ENCODE data around the gene FKBP10. TPM values are rescaled to one million over a fixed set of nuclear protein-coding genes. Genes with fewer than 3 reads are reported as not detected.

FKBP10 gene
- total and polyA plus RNA-seq, 2 donors (not counting 3 experiments of a cell fraction or from before 2014, with no cell fraction given) = 168 to 377 TPM

GRCh38 chr17:41800601-41801373, 12.0 kb upstream of the FKBP10 start:
- Histone ChIP-seq H3K9me3 (replicated peaks; ENCODE audit: control insufficient read depth, insufficient read depth, low read length) (no peaks in the 10 kb centered on the region), H3K9me1 (replicated peaks; ENCODE audit: control insufficient read depth, extremely low read depth, insufficient read depth, low read length) (no peaks in the 10 kb centered on the region), H2AFZ (ENCODE audit: low read depth, low read length) (no peak overlapping the region), H3K4me3 (replicated peaks in 1 of 3; ENCODE audit: insufficient read depth in 1 of 3, low read depth in 1 of 3, low read length in 3 of 3) (no peak overlapping the region), H3K36me3 (ENCODE audit: control insufficient read depth in 2 of 2, extremely low read depth in 1 of 2, insufficient read depth in 2 of 2, low read length in 2 of 2) (no peaks in the 10 kb centered on the region), H3K4me2 (ENCODE audit: insufficient read depth, low read length) (no peak overlapping the region), H4K20me1 (replicated peaks; ENCODE audit: control insufficient read depth, extremely low read depth, insufficient read depth, low read length) (no peaks in the 10 kb centered on the region), H3K9ac (replicated peaks; ENCODE audit: extremely low read depth, insufficient read depth, low read length) (no peak overlapping the region), H3K27ac (ENCODE audit: insufficient read depth, low read depth, low read length) (no peak overlapping the region), H3K4me1 (ENCODE audit: control insufficient read depth, extremely low read depth, insufficient read depth, low read length) (peaks cover 8% of the 10 kb centered on the region), H3K27me3 (ENCODE audit: control insufficient read depth in 2 of 2, insufficient read depth in 2 of 2, low read length in 2 of 2) (no peaks in the 10 kb centered on the region), H3K79me2 (ENCODE audit: control insufficient read depth, insufficient read depth, low read length) (no peaks in the 10 kb centered on the region)
- FAIRE-seq (no peak), DNase-seq (ENCODE audit: low read depth, low spot score) (no peak)
- POLR2A ChIA-PET = interaction anchor here (1.0 to 2.1 kb wide), 4 partner anchors 14 to 23 kb away, joined by 3 to 10 read pairs (median 7); partner anchors contain the start of gene JUP
- CTCF ChIA-PET = interaction anchor here (0.6 to 9.8 kb wide), 22 partner anchors 8 to 158 kb away, joined by 3 to 98 read pairs (median 4); partner anchors contain the start of genes JUP, KLHL11 and P3H4
- intact Hi-C loops (cut with micrococcal nuclease) (loop anchor here (1.0 to 2.0 kb wide), 4 partner anchors 14 to 62 kb away; partner anchors contain the start of gene JUP), dilution Hi-C loops (cut with MboI; ENCODE audit: extremely low pct_ligation_motif_present, low sequenced_read_pairs) (loop anchor here (10.0 kb wide), 1 partner anchor 56 kb away; no protein-coding TSS in a partner anchor)
- TF ChIP-seq POLR2A (IDR thresholded peaks at IDR 0.05; ENCODE audit: low read depth, low read length) (no peak), MAX (IDR thresholded peaks at IDR 0.05; ENCODE audit: insufficient read depth, insufficient read length) (no peak), FOS (IDR thresholded peaks at IDR 0.05; ENCODE audit: borderline replicate concordance, insufficient read depth, low read length) (no peak), JUN (IDR thresholded peaks at IDR 0.05; ENCODE audit: borderline replicate concordance, insufficient read depth, insufficient read length, low read depth) (no peak), POLR2AphosphoS5 (IDR thresholded peaks at IDR 0.05; ENCODE audit: insufficient read depth, low read depth, low read length) (no peak)
- no TSS peak for BruUV-seq (replicated peaks)
